GM21367 (cell line): ENCODE results near the gene HIF1AN.

Experiments used
- ATAC-seq: cut with Tn5 transposase; IDR thresholded peaks from one replicate; pipeline ENCODE4 v1.9.1; 2021; ENCODE audit not compliant: unreplicated experiment

The HIF1AN gene

GRCh38 chr10:100535715-100536353, at the start of gene HIF1AN:
HIF1AN (plus strand) TSS chr10:100535943; CDS start chr10:100535959, 16 bp downstream.
- ATAC-seq = peak; percentile 92

DNA sequence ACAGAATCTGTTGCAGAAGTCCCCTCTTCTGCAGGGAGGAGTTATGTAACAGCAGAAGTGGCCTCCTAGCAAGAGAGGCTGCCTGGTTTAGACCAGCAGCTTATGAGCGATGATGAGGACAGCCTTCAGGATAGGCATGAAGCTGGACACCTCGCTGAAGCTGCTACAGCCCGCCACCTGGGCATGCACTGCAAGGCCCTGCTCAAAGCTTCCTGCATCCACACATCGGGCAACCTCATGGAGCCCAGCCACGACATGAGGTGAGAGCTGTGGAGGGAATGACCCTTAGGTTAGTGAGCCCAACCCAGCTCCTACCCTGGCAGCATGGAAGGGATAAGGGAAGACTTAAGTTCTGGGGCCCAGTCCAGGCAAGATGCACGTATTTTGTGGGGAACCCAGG, 48.2 kb upstream of the HIF1AN start:
- ATAC-seq = no peak

DNA sequence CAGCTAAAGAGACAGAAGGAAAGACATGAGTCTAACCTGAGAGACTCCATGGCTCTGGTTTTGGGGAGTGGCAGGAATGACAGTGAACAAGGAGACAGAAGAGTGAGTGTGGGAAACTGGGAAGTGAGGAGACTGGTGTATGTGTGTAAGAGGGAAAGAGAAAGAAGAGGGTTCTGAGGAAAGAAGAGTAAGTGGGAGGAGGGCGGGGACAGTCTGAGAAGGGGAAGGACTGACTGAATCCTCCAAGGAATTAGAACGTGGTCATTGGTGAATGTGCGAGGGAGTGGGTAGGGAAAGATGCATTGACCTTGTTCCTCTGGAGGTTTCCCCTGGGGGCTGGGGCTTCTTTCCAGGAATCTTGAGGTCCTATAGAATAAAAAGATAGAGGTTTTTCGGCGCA, 46.3 kb upstream of the HIF1AN start:
- ATAC-seq = no peak

DNA sequence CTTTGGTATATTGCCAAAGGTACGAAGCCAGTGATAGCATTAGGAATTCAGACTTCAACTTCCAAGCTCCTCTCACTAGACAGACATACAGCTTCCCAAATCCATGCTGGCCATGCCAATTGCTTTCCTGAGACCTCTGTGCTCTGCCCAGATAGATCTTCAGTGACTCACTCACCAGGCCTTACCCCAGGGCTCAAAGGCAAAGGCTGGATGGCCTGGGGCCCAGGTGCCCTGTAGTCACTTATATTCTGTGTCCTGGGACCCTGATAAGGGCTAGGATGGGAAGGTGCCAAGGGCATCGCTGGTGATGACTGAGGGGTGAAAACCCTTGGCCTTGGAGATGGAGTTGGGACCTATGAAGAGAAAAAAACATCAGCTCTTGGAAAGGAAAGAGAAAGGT, 45.2 kb upstream of the HIF1AN start:
- no peak for ATAC-seq

DNA sequence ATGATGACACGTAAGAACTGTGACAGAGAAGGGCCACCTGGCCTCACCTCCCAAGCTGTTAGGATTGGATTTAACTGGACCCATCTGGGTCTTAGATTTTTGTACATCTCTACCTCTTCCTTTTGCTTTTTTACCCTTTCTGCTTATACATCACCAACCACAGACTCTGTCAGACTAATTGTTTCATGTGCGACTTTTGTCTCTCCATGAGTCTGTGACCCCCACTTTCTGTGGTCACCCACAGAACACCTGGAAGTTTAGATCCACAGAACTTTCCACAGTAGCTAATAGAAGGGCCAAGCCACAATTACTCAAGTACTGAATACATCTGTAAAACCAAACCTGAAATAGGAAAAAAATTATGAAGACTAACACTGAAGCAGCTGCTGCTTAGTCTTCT, 39.2 kb upstream of the HIF1AN start:
- ATAC-seq = no peak

DNA sequence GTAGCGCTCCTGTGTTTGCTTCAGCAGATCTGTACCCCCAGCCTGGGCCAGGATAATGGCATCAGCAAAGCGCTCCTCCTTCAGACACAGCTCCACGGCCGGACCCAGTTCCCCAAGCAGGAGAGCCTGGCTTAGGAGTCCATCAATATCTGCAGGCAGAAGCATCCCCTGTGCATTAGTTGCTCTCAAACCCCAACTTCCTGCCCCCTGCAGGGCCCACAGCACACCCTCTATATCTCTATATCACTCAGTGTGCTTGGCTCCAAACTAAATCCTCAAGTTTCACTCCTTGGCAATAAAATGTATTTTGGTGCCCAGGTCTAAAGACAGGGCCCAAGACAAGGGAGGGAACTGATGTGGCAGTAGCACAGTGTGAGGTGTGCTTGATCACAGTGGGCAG, 37.7 kb upstream of the HIF1AN start:
- no peak for ATAC-seq

DNA sequence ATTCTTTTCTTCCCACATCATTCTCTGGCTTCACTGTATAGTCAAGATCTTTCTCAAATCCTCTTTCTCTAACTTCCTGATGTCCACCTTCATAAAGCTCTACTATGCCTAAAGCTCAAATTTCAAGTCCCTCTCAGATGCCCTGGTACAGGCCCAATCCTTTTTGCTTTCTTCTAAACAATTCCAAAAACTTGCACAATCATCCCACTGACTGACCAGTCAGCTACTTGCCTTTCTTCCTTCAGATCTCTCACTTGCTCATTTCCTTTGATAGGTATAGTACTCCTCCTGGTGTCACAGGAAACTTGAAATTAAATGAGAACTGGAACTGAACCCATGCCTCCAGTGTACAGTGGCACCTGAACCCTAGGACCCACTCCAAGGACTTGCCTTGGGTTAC, 34.3 kb upstream of the HIF1AN start:
- no peak for ATAC-seq

- no peak for ATAC-seq
Measured at GRCh38 chr10:100502926-100503494, 32.7 kb upstream of the HIF1AN start.

DNA sequence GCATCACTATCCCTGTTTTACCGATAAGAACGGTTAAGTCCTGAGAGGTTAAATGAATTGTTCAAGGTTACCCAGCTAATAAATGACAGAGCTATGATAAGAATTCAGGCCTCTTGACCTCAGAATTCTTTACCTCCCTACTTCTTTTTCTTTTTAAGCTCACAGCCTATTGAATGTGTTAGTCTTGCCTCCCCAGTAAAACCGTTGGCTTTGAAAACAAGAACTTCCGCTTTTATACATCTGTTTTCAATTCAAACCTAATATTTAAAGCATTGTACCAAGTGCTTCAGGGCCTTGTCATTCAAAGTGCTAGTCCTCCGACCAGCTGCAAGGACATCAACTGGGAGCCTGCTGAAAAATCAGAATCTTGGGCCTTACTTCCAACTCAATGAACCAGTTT, 31.6 kb upstream of the HIF1AN start:
- no peak for ATAC-seq

GRCh38 chr10:100505164-100505563, 30.6 kb upstream of the HIF1AN start:
- ATAC-seq = no peak

GRCh38 chr10:100506596-100507356, 29.0 kb upstream of the HIF1AN start:
- no peak for ATAC-seq

DNA sequence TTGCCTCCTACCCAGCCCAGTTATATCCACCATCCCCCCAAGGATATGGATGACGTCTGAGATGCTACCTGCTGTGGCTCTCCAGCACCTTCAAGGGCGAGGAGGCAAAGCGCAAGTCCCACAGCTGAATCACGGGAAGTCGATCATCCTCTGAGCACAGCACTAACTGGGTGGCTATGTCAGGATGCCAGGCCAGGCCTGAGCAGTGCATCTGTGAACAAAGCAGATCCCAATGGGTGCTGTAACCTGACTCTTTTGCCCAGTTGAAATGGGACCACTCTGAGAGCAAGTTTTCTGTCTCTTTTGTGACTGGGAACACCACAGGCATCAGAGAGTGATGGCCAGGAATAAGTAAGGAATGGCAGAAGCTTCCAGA, 28.4 kb upstream of the HIF1AN start:
- no peak for ATAC-seq

- no peak for ATAC-seq
Measured at GRCh38 chr10:100508266-100508665, 27.5 kb upstream of the HIF1AN start.

DNA sequence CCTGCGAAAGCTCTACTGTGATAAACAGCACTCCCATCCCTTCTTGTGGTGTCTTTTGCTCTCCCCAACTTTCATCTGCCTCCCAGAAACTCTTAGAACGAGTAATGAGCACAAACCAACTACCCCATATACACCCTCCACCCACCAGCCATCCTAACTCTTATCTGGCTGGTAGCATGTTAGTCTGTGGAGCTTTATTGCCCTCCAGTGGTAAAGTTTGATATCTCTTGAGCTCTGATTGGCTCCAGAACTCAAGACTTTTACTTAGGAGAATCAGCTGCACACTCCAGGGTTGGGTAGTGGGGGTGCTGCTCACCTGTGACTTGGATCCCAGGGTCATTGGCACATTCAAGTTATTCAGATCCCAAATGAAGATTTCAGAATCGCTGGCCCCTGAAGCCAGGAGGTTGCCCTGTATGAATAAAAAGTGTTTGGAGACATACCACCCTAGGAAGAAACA, 27.0 kb upstream of the HIF1AN start:
- no peak for ATAC-seq

DNA sequence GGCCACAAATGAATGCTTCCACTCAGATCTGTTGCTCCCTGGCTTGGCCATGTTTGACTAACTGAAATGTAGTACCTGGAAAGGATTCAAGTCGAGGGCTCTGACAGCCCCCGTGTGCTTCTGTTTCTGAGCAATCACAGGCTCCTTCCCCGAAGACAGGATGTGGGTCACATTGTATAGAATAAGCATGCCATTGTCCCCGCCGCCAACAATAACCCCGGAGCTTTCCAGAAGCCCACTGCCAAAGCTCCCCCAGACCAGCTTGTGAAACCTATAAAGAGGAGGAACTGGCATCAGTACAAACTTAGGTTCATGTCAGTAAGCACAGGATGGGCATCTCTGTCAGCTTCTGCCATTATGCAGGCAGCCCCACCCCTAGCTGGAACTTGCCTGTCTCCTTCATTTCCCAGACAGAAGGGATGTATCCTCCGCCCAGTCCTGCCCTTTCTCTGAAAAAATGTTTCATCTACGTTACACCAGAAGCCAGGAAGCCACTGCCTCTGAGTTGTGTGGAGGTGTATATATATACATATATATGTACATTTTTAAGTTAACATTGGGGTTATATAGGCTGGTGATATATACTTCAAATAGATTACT, 26.4 kb upstream of the HIF1AN start:
- ATAC-seq = no peak

DNA sequence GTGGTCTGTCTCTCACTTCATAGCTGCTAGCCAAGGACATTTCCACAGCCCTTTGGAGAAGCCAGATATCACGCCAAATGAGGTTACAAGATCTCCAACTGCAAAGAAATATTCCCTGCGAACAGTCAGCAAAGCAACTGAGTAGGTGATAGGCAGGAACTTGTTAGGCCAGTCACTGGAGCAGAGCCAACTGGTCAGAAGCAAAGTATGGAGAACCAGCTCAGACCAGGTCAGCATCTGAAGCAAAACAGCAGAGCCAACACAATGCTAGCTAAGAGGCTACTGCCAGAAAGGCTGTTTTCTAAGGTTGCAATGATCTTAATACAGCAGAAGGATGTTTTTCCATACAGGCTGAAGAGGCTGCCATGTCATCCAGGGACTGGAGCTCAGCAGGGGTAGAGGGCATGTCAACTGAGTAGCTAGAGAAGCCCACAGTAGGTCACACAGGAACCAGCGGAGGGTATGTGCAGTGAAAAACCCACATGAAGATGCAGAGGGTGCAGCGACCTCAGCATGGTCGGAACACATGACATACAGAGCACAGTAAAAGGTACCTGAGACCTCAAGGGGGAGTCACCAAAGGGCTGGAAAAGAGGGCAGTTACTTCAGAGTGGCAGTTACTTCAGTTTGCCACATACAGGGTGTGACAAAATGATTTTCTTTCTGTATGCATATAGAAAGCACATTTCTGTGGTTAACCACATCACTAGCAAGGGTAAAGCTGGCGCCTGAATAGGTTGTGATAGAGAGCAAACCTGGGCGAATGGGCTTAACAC, 25.0 kb upstream of the HIF1AN start:
- no peak for ATAC-seq

GRCh38 chr10:100515612-100516011, 20.1 kb upstream of the HIF1AN start:
- no peak for ATAC-seq

GRCh38 chr10:100516847-100517246, 18.9 kb upstream of the HIF1AN start:
- no peak for ATAC-seq

- ATAC-seq = no peak
Measured at GRCh38 chr10:100518761-100519241, 16.9 kb upstream of the HIF1AN start.

GRCh38 chr10:100519311-100520051, 16.3 kb upstream of the HIF1AN start, which contains the start of gene SEC31B:
SEC31B (minus strand) TSS chr10:100519861; CDS start chr10:100516952, 2,909 bp downstream.
- no peak for ATAC-seq
